SK-N-SH (cell line): ENCODE results near the gene SCD5. TPM values are rescaled to one million over a fixed set of nuclear protein-coding genes. Genes with fewer than 3 reads are reported as not detected.

Experiments
- CTCF ChIA-PET: fragments of 300-600, 350-600 bp; formaldehyde crosslinking; extraction: SDS; loops from one replicate; lab custom pipeline; 2021; lab: Yijun Ruan, JAX
- POLR2A ChIA-PET: fragments of 350-600 bp; sonication (Branson Sonifier 250); formaldehyde crosslinking; extraction: SDS; loops from one replicate; lab custom pipeline; 2020; ENCODE audit warnings: antibody characterized with exemption, inconsistent platforms; lab: Yijun Ruan, JAX
- DNase-seq: peaks from one replicate; pipeline ENCODE4 v3.0.0; 2012
- H2AFZ ChIP-seq: fragments of 200-600 bp; sonication (generic); 2 replicates; pipeline ENCODE4 v1.8.1; 2016; ENCODE audit warnings: antibody characterized with exemption, mild to moderate bottlenecking, low read depth
- H3F3A ChIP-seq: fragments of 200-600 bp; sonication (generic); replicated peaks from 2 replicates; pipeline ENCODE3; 2016; ENCODE audit warnings: antibody characterized with exemption, mild to moderate bottlenecking; ENCODE audit not compliant: insufficient read depth
- H3K27ac ChIP-seq, 2 experiments: fragments of 200-500 bp in 1 of 2; fragments of 200-600 bp in 1 of 2; sonication (Bioruptor generic) in 1 of 2; sonication (generic), shearing (Covaris generic) in 1 of 2; 2 replicates each; pipeline versions ENCODE4 v1.5.1 to v1.6.1; 2014 to 2016; ENCODE audit warnings: low read depth in 2 of 2, inconsistent platforms in 1 of 2, low read length in 1 of 2, mild to moderate bottlenecking in 1 of 2, mixed read lengths in 1 of 2
- H3K27me3 ChIP-seq: fragments of 200-600 bp; sonication (generic), shearing (Covaris generic); 2 replicates; pipeline ENCODE4 v1.6.1; 2016; ENCODE audit warnings: mixed run types; ENCODE audit not compliant: insufficient read depth
- H3K36me3 ChIP-seq, 2 experiments: fragments of 200-500 bp in 1 of 2; fragments of 200-600 bp in 1 of 2; sonication (Bioruptor generic) in 1 of 2; sonication (generic) in 1 of 2; replicated peaks in 1 of 2; 2 replicates each; pipeline versions ENCODE3 to v1.5.1; 2014 to 2016; ENCODE audit warnings: low read length in 1 of 2, mild to moderate bottlenecking in 1 of 2; ENCODE audit not compliant: insufficient read depth in 2 of 2, control insufficient read depth in 1 of 2
- H3K4me1 ChIP-seq, 2 experiments: fragments of 200-500 bp in 1 of 2; fragments of 200-600 bp in 1 of 2; sonication (Bioruptor generic) in 1 of 2; sonication (generic), shearing (Covaris generic) in 1 of 2; 2 replicates each; pipeline versions ENCODE4 v1.5.1 to v1.6.1; 2014 to 2016; ENCODE audit warnings: low read depth in 1 of 2, low read length in 1 of 2, mixed run types in 1 of 2; ENCODE audit not compliant: insufficient read depth in 2 of 2, control insufficient read depth in 1 of 2
- H3K4me2 ChIP-seq: fragments of 200-600 bp; sonication (generic), shearing (Covaris generic); 2 replicates; pipeline ENCODE4 v1.6.1; 2017; ENCODE audit warnings: mixed run types
- H3K4me3 ChIP-seq, 2 experiments: fragments of 200-500 bp in 1 of 2; fragments of 200-600 bp in 1 of 2; sonication (Bioruptor generic) in 1 of 2; sonication (generic), shearing (Covaris generic) in 1 of 2; 2 replicates each; pipeline versions ENCODE4 v1.5.1 to v1.8.1; 2014 to 2016; ENCODE audit warnings: low read depth in 2 of 2, inconsistent platforms in 1 of 2, low read length in 1 of 2, mild to moderate bottlenecking in 1 of 2, mixed read lengths in 1 of 2, moderate library complexity in 1 of 2
- H3K79me2 ChIP-seq: fragments of 200-600 bp; sonication (generic); 2 replicates; pipeline ENCODE4 v1.8.1; 2017; ENCODE audit warnings: mild to moderate bottlenecking; ENCODE audit not compliant: insufficient read depth
- H3K9ac ChIP-seq: fragments of 200-600 bp; sonication (generic); 2 replicates; pipeline ENCODE4 v1.6.1; 2017; ENCODE audit warnings: mixed run types
- H3K9me2 ChIP-seq: fragments of 200-600 bp; sonication (generic); 2 replicates; pipeline ENCODE4 v1.6.1; 2017; ENCODE audit warnings: mixed run types
- H3K9me3 ChIP-seq: fragments of 200-600 bp; sonication (generic); 2 replicates; pipeline ENCODE4 v1.6.1; 2017; ENCODE audit warnings: mixed run types, mild to moderate bottlenecking, moderate library complexity
- H4K20me1 ChIP-seq: fragments of 200-600 bp; sonication (generic); 2 replicates; pipeline ENCODE4 v1.6.1; 2017; ENCODE audit warnings: mild to moderate bottlenecking, mixed run types; ENCODE audit not compliant: insufficient read depth
- ELF1 ChIP-seq: IDR thresholded peaks from 2 replicates; pipeline ENCODE4 v1.4.0; 2012
- EP300 ChIP-seq, 2 experiments: IDR thresholded peaks; 2 replicates each; pipeline versions ENCODE4 v1.4.0 to v1.6.1; 2012; ENCODE audit warnings: borderline replicate concordance in 1 of 2, low read depth in 1 of 2, low read length in 1 of 2
- EZH2phosphoT487 ChIP-seq: fragments of 200-600 bp; sonication (generic); IDR thresholded peaks from 2 replicates; pipeline ENCODE4 v1.6.1; 2017; ENCODE audit warnings: low read depth, mixed run types, mild to moderate bottlenecking, antibody characterized with exemption, moderate library complexity, borderline replicate concordance
- GABPA ChIP-seq: IDR thresholded peaks from 2 replicates; pipeline ENCODE4 v1.4.0; 2012; ENCODE audit warnings: low read depth, mild to moderate bottlenecking
- GATA2 ChIP-seq: sonication (generic); formaldehyde crosslinking; IDR thresholded peaks from 2 replicates; pipeline ENCODE4 v1.5.0; 2020; ENCODE audit warnings: mild to moderate bottlenecking, missing genetic modification reagents
- IRF3 ChIP-seq: fragments of 150-350 bp; IDR thresholded peaks from 2 replicates; pipeline ENCODE4 v1.6.1; 2016; ENCODE audit warnings: mild to moderate bottlenecking, low read depth, low read length
- MAX ChIP-seq: IDR thresholded peaks from 2 replicates; pipeline ENCODE4 v1.4.0; 2012; ENCODE audit warnings: low read depth
- MEF2A ChIP-seq: IDR thresholded peaks from 2 replicates; pipeline ENCODE4 v1.4.0; 2012; ENCODE audit warnings: low read depth, borderline replicate concordance
- NRF1 ChIP-seq: IDR thresholded peaks from 2 replicates; pipeline ENCODE4 v1.6.1; 2012; ENCODE audit warnings: low read depth, mild to moderate bottlenecking, low read length
- PBX3 ChIP-seq: IDR thresholded peaks from 2 replicates; pipeline ENCODE4; 2012
- POLR2AphosphoS5 ChIP-seq: IDR thresholded peaks from 2 replicates; pipeline ENCODE4 v1.6.1; 2012; ENCODE audit warnings: low read depth, low read length
- RAD21 ChIP-seq: IDR thresholded peaks from 2 replicates; pipeline ENCODE4 v1.6.1; 2012; ENCODE audit warnings: mild to moderate bottlenecking, low read length
- RCOR1 ChIP-seq: fragments of 150-350 bp; IDR thresholded peaks from 2 replicates; pipeline ENCODE4 v1.6.1; 2017; ENCODE audit warnings: antibody characterized with exemption, low read length
- RFX5 ChIP-seq: IDR thresholded peaks from 2 replicates; pipeline ENCODE4 v1.6.1; 2012; ENCODE audit warnings: mild to moderate bottlenecking, improper control_type of control experiment, low read length
- SIN3A ChIP-seq: IDR thresholded peaks from 2 replicates; pipeline ENCODE4 v1.6.1; 2012; ENCODE audit warnings: low read depth, mild to moderate bottlenecking, low read length, moderate library complexity, borderline replicate concordance
- SMC3 ChIP-seq: IDR thresholded peaks from 2 replicates; pipeline ENCODE4 v1.6.1; 2012; ENCODE audit warnings: low read depth, low read length, improper control_type of control experiment
- TCF12 ChIP-seq: IDR thresholded peaks from 2 replicates; pipeline ENCODE4 v1.4.0; 2012
- USF2 ChIP-seq: fragments of 150-350 bp; IDR thresholded peaks from 2 replicates; pipeline ENCODE4 v1.6.1; 2017; ENCODE audit warnings: antibody characterized with exemption, low read length, low read depth, borderline replicate concordance
- WGBS: methylation state at CpG from one replicate; pipeline ENCODE4 v1.1.6; 2017; ENCODE audit warnings: low lambda C conversion rate; 5-methylcytosine and 5-hydroxymethylcytosine counted together
- polyA plus RNA-seq, 3 experiments: library from polyadenylated mRNA; depleted of rRNA; stranded (reverse); fragments of >200 nt; gene quantifications; 2 replicates each; pipeline ENCODE4 v1.2.3, GENCODE V29; 2012

SCD5 gene
- polyA plus RNA-seq, 1 of the 3 experiments (the other 2 are of a cell fraction) = 23.7 TPM

- Histone ChIP-seq H3K79me2 (peaks cover 16% of the 10 kb centered on the region), H3K9me3 (no peaks in the 10 kb centered on the region), H3K9me2 (no peaks in the 10 kb centered on the region), H3K9ac (no peak overlapping the region), H2AFZ (no peak overlapping the region), H3K36me3 (no peaks in the 10 kb centered on the region), H4K20me1 (no peaks in the 10 kb centered on the region; the same call in 1 of the 2 replicates), H3K4me3 (no peak overlapping the region), H3K4me2 (no peak overlapping the region), H3K4me1 (no peaks in the 10 kb centered on the region), H3F3A (no peaks in the 10 kb centered on the region), H3K27me3 (no peaks in the 10 kb centered on the region)
- CTCF ChIA-PET = interaction anchor here (0.8 to 1.3 kb wide), 3 partner anchors 23 to 103 kb away, joined by 3 to 6 read pairs (median 3); no protein-coding TSS in a partner anchor
- DNase-seq = no peak
- POLR2A ChIA-PET = no interaction called here
- TF ChIP-seq NRF1 (no peak), RFX5 (no peak), SMC3 (no peak), EP300 (IDR thresholded peaks at IDR 0.05; ENCODE audit: borderline replicate concordance in 1 of 2, low read depth in 1 of 2, low read length in 1 of 2) (no peak), RAD21 (no peak), MAX (no peak), PBX3 (no peak), USF2 (no peak), GABPA (no peak), TCF12 (no peak), MEF2A (no peak), POLR2AphosphoS5 (no peak), GATA2 (CRISPR knock-in tag) (no peak), EZH2phosphoT487 (no peak), IRF3 (no peak), ELF1 (no peak), RCOR1 (no peak), SIN3A (no peak)
- TF ChIP-seq, all 33 proteins: peak for 0
- peak overlapping the region in 1 of 2 experiments; percentile 22; a peak in 1 of 4 replicates for H3K27ac ChIP-seq
- 90% methylated on average over 11 of the region's 12 CpGs for WGBS
These were observed 82.6 kb downstream of the SCD5 start for GRCh38 chr4:82715731-82716617.
